Lower leg skin (tissue), 3 donors: ENCODE data around the gene ZC3HAV1L.
"Not testable (repeated sequence)": the region's sequence is repeated elsewhere in the genome, so short reads cannot be mapped to it uniquely, and the experiment has no call there.

Experiments used
- CTCF ChIP-seq, 3 donors: fragments of 450-650 bp; IDR thresholded peaks; one replicate each; pipeline ENCODE4 v1.5.1; 2016; ENCODE audit warnings: antibody characterized with exemption in 3 of 3, mild to moderate bottlenecking in 3 of 3, moderate library complexity in 2 of 3
- POLR2A ChIP-seq, 2 donors: fragments of 450-650 bp; IDR thresholded peaks; one replicate each; pipeline ENCODE4 v1.6.1; 2016 to 2017; ENCODE audit warnings: antibody characterized with exemption in 2 of 2, mild to moderate bottlenecking in 1 of 2, moderate library complexity in 1 of 2

DNA sequence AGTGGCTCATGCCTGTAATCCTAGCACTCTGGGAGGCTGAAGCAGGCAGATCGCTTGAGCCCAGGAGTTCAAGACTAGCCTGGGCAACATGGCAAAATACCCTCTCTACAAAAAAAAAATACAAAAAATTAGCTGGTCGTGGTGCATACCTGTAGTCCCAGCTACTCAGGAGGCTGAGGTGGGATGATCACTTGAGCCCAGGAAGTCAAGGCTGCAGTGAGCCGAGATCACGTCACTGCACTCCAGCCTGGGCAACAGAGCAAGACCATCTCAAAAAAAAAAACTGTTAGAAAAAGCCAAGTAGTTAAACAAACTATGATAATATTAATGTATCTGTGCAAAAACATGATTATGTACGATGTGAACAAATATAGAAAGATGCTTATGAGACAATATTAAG, 10.0 kb downstream of the ZC3HAV1L start:
- not testable (repeated sequence) for TF ChIP-seq CTCF, POLR2A (IDR thresholded peaks at IDR 0.05)
